GM12878 (cell line): ENCODE data around the gene HMOX2. TPM values are rescaled to one million over a fixed set of nuclear protein-coding genes. Genes with fewer than 3 reads are reported as not detected.

Experiments used
- ATAC-seq: fragments of 200-7000 bp; cut with Tn5 transposase; 3 replicates; pipeline ENCODE4 v1.9.1; 2020; ENCODE audit warnings: mild to moderate bottlenecking, moderate library complexity
- BruUV-seq: library from RNA; stranded (reverse); fragments of 400-500 nt; replicated peaks from 2 replicates; lab custom pipeline; 2021; lab: Mats Ljungman, UMichigan
- CTCF ChIA-PET: fragments of 300-600 bp; sonication (Branson Sonifier 250); formaldehyde crosslinking; extraction: SDS; loops from one replicate; lab custom pipeline; 2021; ENCODE audit warnings: inconsistent platforms; lab: Yijun Ruan, JAX
- POLR2A ChIA-PET: fragments of 350-600 bp; formaldehyde crosslinking; extraction: SDS; loops from one replicate; lab custom pipeline; 2021; ENCODE audit warnings: inconsistent platforms; lab: Charles Lee
- RAD21 ChIA-PET: fragments of 300-600 bp; sonication (Branson Sonifier 250); formaldehyde crosslinking; loops from one replicate; lab custom pipeline; 2023; ENCODE audit warnings: antibody characterized with exemption; ENCODE audit not compliant: unreplicated experiment; lab: Charles Lee
- SMC1A ChIA-PET: fragments of 300-600 bp; sonication (Branson Sonifier 250); formaldehyde crosslinking; loops from one replicate; lab custom pipeline; 2023; ENCODE audit not compliant: unreplicated experiment, uncharacterized antibody; lab: Charles Lee
- DNase-seq: peaks from one replicate; pipeline ENCODE4 v3.0.0-alpha.2; 2011; ENCODE audit warnings: low read depth, low spot score
- FAIRE-seq: peaks from 3 replicates; lab custom pipeline; 2011; peaks lifted over from hg19 to GRCh38; lab: Jason Lieb, UNC
- H2AFZ ChIP-seq: 2 replicates; pipeline ENCODE4 v1.6.0; 2011; ENCODE audit warnings: low read depth, low read length, control low read depth; ENCODE audit not compliant: control insufficient read depth
- H3K27ac ChIP-seq: 2 replicates; pipeline ENCODE4 v1.5.1; 2011; ENCODE audit warnings: control low read depth; ENCODE audit not compliant: control insufficient read depth, insufficient read depth
- H3K27me3 ChIP-seq, 2 experiments: replicated peaks in 1 of 2; 2 replicates each; pipeline versions ENCODE4 v1.6.0 to v1.6.1; 2011; ENCODE audit warnings: low read length in 1 of 2; ENCODE audit not compliant: control insufficient read depth in 2 of 2, insufficient read depth in 2 of 2
- H3K36me3 ChIP-seq, 2 experiments: 2 replicates each; pipeline ENCODE4 v1.5.1; 2011; ENCODE audit warnings: low read length in 1 of 2; ENCODE audit not compliant: control insufficient read depth in 2 of 2, insufficient read depth in 2 of 2
- H3K4me1 ChIP-seq: 2 replicates; pipeline ENCODE4 v1.6.1; 2011; ENCODE audit warnings: mild to moderate bottlenecking, low read length, moderate library complexity, mixed read lengths; ENCODE audit not compliant: control insufficient read depth, insufficient read depth
- H3K4me2 ChIP-seq: 2 replicates; pipeline ENCODE4 v1.6.0; 2011; ENCODE audit warnings: control low read depth; ENCODE audit not compliant: control insufficient read depth, insufficient read depth
- H3K4me3 ChIP-seq: fragments of 200-600 bp; sonication (generic); 2 replicates; pipeline ENCODE4 v1.5.1; 2016
- H3K79me2 ChIP-seq: 2 replicates; pipeline ENCODE4 v1.6.0; 2011; ENCODE audit warnings: low read length; ENCODE audit not compliant: control insufficient read depth, insufficient read depth
- H3K9ac ChIP-seq: 2 replicates; pipeline ENCODE4 v1.8.0; 2011; ENCODE audit warnings: low read length, control low read depth, mixed read lengths; ENCODE audit not compliant: control insufficient read depth, insufficient read depth
- H3K9me3 ChIP-seq: replicated peaks from 3 replicates; pipeline ENCODE4 v1.5.1; 2011; ENCODE audit warnings: mild to moderate bottlenecking, low read length; ENCODE audit not compliant: control insufficient read depth, insufficient read depth
- H4K20me1 ChIP-seq: 2 replicates; pipeline ENCODE4 v1.6.0; 2011; ENCODE audit not compliant: control insufficient read depth, insufficient read depth
- CHD2 ChIP-seq: IDR thresholded peaks from 2 replicates; pipeline ENCODE4 v1.6.1; 2011; ENCODE audit warnings: low read depth, low read length, improper control_type of control experiment, borderline replicate concordance
- ESRRA ChIP-seq: IDR thresholded peaks from 2 replicates; pipeline ENCODE4 v1.6.1; 2012; ENCODE audit warnings: mild to moderate bottlenecking, low read length, improper control_type of control experiment
- NFYA ChIP-seq: IDR thresholded peaks from 2 replicates; pipeline ENCODE4 v1.6.1; 2011; ENCODE audit warnings: low read depth, mild to moderate bottlenecking, low read length, improper control_type of control experiment, borderline replicate concordance
- NRF1 ChIP-seq: conservative IDR thresholded peaks from 2 replicates; pipeline ENCODE4 v1.6.1; 2011; ENCODE audit warnings: mild to moderate bottlenecking, low read depth, low read length, improper control_type of control experiment
- RFX5 ChIP-seq: IDR thresholded peaks from 2 replicates; pipeline ENCODE4 v1.6.1; 2011; ENCODE audit warnings: low read depth, low read length, improper control_type of control experiment
- ZBED1 ChIP-seq: IDR thresholded peaks from 2 replicates; pipeline ENCODE4 v1.6.1; 2016; ENCODE audit warnings: borderline replicate concordance
- WGBS: methylation state at CpG from one replicate; pipeline ENCODE4 v1.1.6; 2016; ENCODE audit warnings: low lambda C conversion rate; ENCODE audit not compliant: insufficient replicate concordance, insufficient coverage; ENCODE audit errors: missing lambda C conversion rate; 5-methylcytosine and 5-hydroxymethylcytosine counted together
- in situ Hi-C: fragments of 300-500 bp; cut with MboI; formaldehyde crosslinking; loops from 9 replicates; pipeline ENCODE4 v1.14.3; 2018; ENCODE audit warnings: mixed read lengths
- intact Hi-C: fragments of 100-400 bp; cut with micrococcal nuclease; formaldehyde crosslinking; loops from one replicate; pipeline ENCODE4 v1.14.2; 2022; ENCODE audit not compliant: unreplicated experiment
- polyA plus RNA-seq, 11 experiments: library from polyadenylated mRNA; depleted of rRNA in 4 of 11; unstranded in 6 of 11; stranded (reverse) in 5 of 11; fragments of >200 nt; fragmentation: Nextera tagmentation in 4 of 11; fragmentation: Illumina TruSeq in 1 of 11; extraction: Ambion mirVana in 4 of 11; extraction: Trizol in 1 of 11; gene quantifications; 1 replicate in 1 of 11; 2 replicates in 10 of 11; pipeline versions ENCODE4 v1.2.1 to v1.2.3, GENCODE V29; 2011 to 2016; ENCODE audit warnings: inconsistent platforms in 2 of 11, missing spikeins in 2 of 11, low read depth in 1 of 11
- total RNA-seq, 4 experiments: library from RNA; depleted of rRNA in 3 of 4; stranded (reverse); fragments of >200 nt in 3 of 4; fragmentation: Illumina TruSeq in 1 of 4; extraction: Trizol in 1 of 4; gene quantifications; 2 replicates each; pipeline versions ENCODE4 v1.2.1 to v1.2.3, GENCODE V29; 2013 to 2021
- TF ChIP-seq, protein P1 (sequence below): IDR thresholded peaks from 2 replicates; pipeline ENCODE4 v1.6.1; 2012; ENCODE audit warnings: low read length, inconsistent platforms

The HMOX2 gene
- total and polyA plus RNA-seq, 10 of the 15 experiments (the other 5 are each of a cell fraction or from before 2014, with no cell fraction given): 26.4 to 111 (median 57.8) TPM

DNA sequence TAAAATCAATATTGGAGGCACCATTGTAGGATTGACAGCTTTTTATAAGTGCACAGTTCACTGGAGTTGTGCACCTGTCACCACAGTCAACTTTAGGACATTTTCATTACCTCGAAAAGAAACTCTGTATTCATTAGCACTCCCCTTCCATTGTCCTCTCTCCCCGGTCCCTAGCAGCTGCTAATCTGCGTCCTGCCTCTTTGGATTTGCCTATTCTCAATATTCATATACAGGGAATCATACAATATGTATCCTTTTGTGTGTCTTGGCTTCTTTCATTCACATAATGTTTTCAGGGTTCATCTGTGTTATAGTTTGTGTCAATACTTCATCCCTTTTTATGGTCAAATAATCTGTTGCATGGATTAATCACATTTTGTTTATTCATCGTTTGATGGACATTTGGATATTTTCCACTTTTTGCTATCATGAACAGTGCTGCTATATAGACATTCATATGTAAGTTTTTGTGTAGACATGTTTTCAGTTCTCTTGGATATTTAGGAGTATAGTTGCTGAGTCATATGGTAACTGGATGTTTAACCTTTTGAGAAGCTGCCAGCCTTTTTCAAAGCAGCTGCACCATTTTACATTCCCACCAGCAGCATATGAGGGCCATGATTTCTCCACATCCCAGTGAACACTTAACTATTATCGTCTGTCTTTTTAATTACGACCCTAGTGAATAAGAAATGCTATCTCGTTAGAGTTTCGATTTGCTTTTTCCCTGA lies 40.7 kb upstream of the HMOX2 start:
- SMC1A ChIA-PET: no interaction called here
- no peaks in the 10 kb centered on the region for H4K20me1 ChIP-seq
- FAIRE-seq: no peak
- H3K79me2 ChIP-seq: no peaks in the 10 kb centered on the region; the same call in 1 of the 2 replicates
- CTCF ChIA-PET: no interaction called here
- H3K27ac ChIP-seq: no peak overlapping the region
- 92% methylated on average over 8 of the region's 8 CpGs for WGBS
- H3K4me3 ChIP-seq: no peak overlapping the region
- no TSS peak for BruUV-seq
- intact Hi-C loops: no loop called here
- no peaks in the 10 kb centered on the region for H3K27me3 ChIP-seq
- H3K4me2 ChIP-seq: no peak overlapping the region
- DNase-seq: no peak
- no peaks in the 10 kb centered on the region for H3K9me3 ChIP-seq
- H2AFZ ChIP-seq: no peak overlapping the region
- POLR2A ChIA-PET: interaction anchor here (0.7 kb wide), 1 partner anchor 7 kb away, joined by 3 read pairs; no protein-coding TSS in a partner anchor
- TF ChIP-seq RFX5 (no peak), ZBED1 (no peak), CHD2 (no peak), NFYA (no peak), NRF1 (no peak), ESRRA (no peak)
- TF ChIP-seq, protein P1, sequence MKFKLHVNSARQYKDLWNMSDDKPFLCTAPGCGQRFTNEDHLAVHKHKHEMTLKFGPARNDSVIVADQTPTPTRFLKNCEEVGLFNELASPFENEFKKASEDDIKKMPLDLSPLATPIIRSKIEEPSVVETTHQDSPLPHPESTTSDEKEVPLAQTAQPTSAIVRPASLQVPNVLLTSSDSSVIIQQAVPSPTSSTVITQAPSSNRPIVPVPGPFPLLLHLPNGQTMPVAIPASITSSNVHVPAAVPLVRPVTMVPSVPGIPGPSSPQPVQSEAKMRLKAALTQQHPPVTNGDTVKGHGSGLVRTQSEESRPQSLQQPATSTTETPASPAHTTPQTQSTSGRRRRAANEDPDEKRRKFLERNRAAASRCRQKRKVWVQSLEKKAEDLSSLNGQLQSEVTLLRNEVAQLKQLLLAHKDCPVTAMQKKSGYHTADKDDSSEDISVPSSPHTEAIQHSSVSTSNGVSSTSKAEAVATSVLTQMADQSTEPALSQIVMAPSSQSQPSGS: no peak
- no peak for ATAC-seq
- RAD21 ChIA-PET: no interaction called here
- H3K4me1 ChIP-seq: no peaks in the 10 kb centered on the region
- peaks cover 0 to 24% of the 10 kb centered on the region in 2 experiments; a peak in 3 of 4 replicates for H3K36me3 ChIP-seq
- in situ Hi-C loops: no loop called here
- no peak overlapping the region for H3K9ac ChIP-seq
